Activated CD4-positive, alpha-beta memory T cell treated with anti-CD3 and anti-CD28 coated beads, Interleukin-2, amount 10 ng/mL, durations not matched to agents 7 days and 5 days (primary cell): ENCODE data around the gene HSPA1B. TPM values are rescaled to one million over a fixed set of nuclear protein-coding genes. Genes with fewer than 3 reads are reported as not detected.
"Not testable (repeated sequence)": the region's sequence is repeated elsewhere in the genome, so short reads cannot be mapped to it uniquely, and the experiment has no call there.

ENCODE experiments used
- CTCF ChIA-PET: fragments of 350-600 bp; sonication (Branson Sonifier 250); formaldehyde crosslinking; loops from one replicate; lab custom pipeline; 2021; ENCODE audit warnings: antibody characterized with exemption, inconsistent platforms; lab: Charles Lee
- POLR2A ChIA-PET: fragments of 350-600 bp; sonication (Branson Sonifier 250); formaldehyde crosslinking; loops from one replicate; lab custom pipeline; 2021; ENCODE audit warnings: antibody characterized with exemption; lab: Charles Lee
- DNase-seq: peaks from one replicate; pipeline ENCODE4 v3.0.0-alpha.2; 2020
- H3K27ac Mint-ChIP-seq: one replicate; pipeline ENCODE4 v1.8.0; 2021; ENCODE audit warnings: mild to moderate bottlenecking, mixed read lengths
- H3K27me3 Mint-ChIP-seq: one replicate; pipeline ENCODE4 v1.8.0; 2021; ENCODE audit warnings: mixed read lengths
- H3K36me3 Mint-ChIP-seq: one replicate; pipeline ENCODE4 v1.8.0; 2021; ENCODE audit warnings: low read depth, mixed read lengths
- H3K4me1 Mint-ChIP-seq: one replicate; pipeline ENCODE4 v1.8.0; 2021; ENCODE audit warnings: mixed read lengths
- H3K4me3 Mint-ChIP-seq: one replicate; pipeline ENCODE4 v1.8.0; 2021; ENCODE audit warnings: mild to moderate bottlenecking, mixed read lengths
- H3K9me3 Mint-ChIP-seq: one replicate; pipeline ENCODE4 v1.8.0; 2021; ENCODE audit warnings: mixed read lengths
- total RNA-seq, 2 experiments: library from RNA; stranded (reverse); gene quantifications; one replicate each; pipeline ENCODE4 v1.2.3, GENCODE V29; 2021

The HSPA1B gene
- total RNA-seq, 2 experiments from 2014 or later, result 60.6 to 62.6 TPM

DNA sequence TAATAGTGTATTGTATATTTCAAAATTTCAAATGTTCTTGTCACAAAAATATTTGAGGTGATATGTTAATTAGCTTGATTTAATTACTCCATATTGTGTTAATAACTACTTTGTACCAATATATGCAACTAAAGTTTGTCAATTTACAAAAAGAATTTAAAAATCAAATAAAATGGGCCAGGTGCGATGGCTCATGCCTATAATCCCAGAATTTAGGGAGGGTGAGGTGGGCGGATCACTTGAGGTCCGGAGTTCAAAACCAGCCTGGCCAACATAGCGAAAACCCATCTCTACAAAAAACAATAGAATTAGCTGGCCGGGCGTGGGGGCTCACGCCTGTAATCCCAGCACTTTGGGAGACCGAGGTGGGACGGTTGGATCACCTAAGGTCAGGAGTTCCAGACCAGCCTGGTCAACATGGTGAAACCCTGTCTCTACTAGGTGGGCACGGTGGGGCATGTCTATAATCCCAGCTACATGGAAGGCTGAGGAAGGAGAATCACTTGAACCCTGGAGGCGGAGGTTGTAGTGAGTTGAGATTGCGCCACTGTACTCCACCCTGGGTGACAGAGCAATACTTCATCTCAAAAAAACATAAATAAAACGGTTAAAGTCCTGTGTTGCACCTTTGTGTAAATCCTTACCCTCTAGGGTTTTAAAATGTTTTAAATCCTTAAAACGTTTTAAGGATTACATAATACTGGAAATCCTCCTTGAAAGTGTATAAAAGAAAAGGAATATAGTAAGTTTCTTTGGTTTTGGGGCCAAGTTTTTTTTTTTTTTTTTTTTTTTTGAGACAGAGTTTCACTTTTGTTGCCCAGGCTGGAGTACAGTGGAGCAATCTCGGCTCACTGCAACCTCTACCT, 4.0 kb downstream of the HSPA1B start:
- Mint-ChIP-seq H3K27ac (peak overlapping the region; percentile 82), H3K27me3 (no peaks in the 10 kb centered on the region), H3K4me3 (peak overlapping the region; percentile 94), H3K9me3 (no peaks in the 10 kb centered on the region), H3K36me3 (peaks cover 37% of the 10 kb centered on the region), H3K4me1 (peaks cover 36% of the 10 kb centered on the region)
- ChIA-PET CTCF (interaction anchor here (1.1 to 4.2 kb wide), 13 partner anchors 13 to 209 kb away, joined by 3 to 61 read pairs (median 11); partner anchors contain the start of genes BAG6, CLIC1, DDAH2 and MSH5), POLR2A (interaction anchor here (0.9 to 9.1 kb wide), 7 partner anchors 16 to 180 kb away, joined by 3 to 119 read pairs (median 7); partner anchors contain the start of genes CLIC1, DDAH2, HSPA1A and HSPA1L)
- no peak for DNase-seq

DNA sequence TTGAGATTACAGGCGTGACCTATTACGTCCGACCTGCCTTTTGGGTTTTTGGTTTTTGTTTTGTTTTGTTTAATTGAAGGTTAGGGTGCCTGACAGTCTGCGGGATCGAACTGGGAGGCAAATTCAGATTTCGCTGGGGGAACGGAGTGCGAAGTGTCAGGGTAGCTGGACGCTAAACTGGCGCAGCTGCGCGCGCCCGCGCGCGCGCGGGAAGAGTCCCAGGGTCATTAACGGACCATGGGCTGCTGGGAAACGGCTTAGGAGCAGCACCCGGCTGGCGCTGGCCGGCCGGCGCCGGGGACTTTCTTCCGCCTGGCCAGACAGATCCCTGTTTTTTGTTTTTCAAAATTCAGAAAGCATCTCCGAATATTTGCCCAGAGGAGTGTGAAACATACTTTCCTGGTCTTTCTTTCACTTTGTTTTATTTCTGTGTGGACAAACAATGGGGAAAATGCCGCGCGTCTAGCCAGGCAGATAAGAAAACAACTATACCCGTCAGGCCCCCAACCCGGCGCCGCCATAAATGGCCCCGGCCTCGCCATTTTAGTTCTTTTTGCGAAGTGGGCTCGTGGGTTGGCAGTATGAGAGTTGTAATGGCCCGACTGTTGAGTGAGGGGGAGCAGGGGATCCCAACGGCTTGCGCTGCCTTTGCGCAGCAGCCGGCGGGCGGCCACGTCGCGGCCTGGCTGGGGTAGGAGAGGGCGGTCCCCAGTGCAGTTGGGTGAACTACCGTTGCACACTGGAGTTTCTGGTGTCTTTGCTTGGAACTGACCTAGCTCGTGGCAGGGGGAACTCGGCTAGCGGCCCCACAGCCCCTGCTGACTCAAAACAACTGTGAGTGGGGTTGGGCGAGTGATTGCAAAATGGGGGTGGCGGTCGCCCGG, 7.1 kb downstream of the HSPA1B start:
- DNase-seq, result peak; percentile 79
- peaks cover 56% of the 10 kb centered on the region for H3K4me1 Mint-ChIP-seq
- peak overlapping the region; percentile 91 for H3K27ac Mint-ChIP-seq
- ChIA-PET POLR2A (interaction anchor here (0.9 to 9.1 kb wide), 20 partner anchors 8 to 1010 kb away, joined by 3 to 119 read pairs (median 6); partner anchors contain the start of genes BAG6, C6orf47, CLIC1 and CSNK2B), CTCF (interaction anchor here (1.8 to 2.7 kb wide), 3 partner anchors 8 to 65 kb away, joined by 7 to 14 read pairs (median 10); partner anchors contain the start of genes HSPA1B and NEU1)
- H3K36me3 Mint-ChIP-seq, result peaks cover 64% of the 10 kb centered on the region
- no peaks in the 10 kb centered on the region for H3K27me3 Mint-ChIP-seq
- peak overlapping the region; percentile 81 for H3K4me3 Mint-ChIP-seq
- no peaks in the 10 kb centered on the region for H3K9me3 Mint-ChIP-seq

DNA sequence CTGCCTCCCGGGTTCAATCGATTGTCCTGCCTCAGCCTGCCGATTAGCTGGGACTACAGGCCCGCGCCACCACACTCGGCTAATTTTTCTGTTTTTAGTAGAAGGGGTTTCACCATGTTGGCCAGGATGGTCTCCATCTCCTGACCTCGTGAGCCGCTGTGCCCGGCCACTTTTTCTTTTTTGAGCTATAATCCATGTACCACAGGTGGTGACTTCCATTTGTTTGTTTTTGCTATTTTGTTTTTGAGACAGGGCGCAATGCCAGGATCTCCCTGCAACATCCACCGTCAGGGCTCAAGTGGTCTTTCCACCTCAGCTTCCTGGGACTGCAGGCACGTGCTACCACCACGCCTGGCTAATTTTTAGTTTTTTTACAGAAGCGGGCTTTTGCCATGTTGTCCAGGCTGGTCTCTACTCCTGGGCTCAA, 8.5 kb downstream of the HSPA1B start:
- no peaks in the 10 kb centered on the region for H3K9me3 Mint-ChIP-seq
- peak overlapping the region; percentile 91 for H3K27ac Mint-ChIP-seq
- H3K36me3 Mint-ChIP-seq, result peaks cover 64% of the 10 kb centered on the region
- H3K27me3 Mint-ChIP-seq, result no peaks in the 10 kb centered on the region
- ChIA-PET POLR2A (interaction anchor here (0.8 to 9.1 kb wide), 18 partner anchors 8 to 341 kb away, joined by 3 to 119 read pairs (median 5); partner anchors contain the start of genes C6orf47, CLIC1, CSNK2B and DDAH2), CTCF (interaction anchor here (0.7 to 2.7 kb wide), 6 partner anchors 9 to 260 kb away, joined by 3 to 14 read pairs (median 6); partner anchors contain the start of genes HSPA1B and NEU1)
- no peak for DNase-seq
- H3K4me3 Mint-ChIP-seq, result peak overlapping the region; percentile 81
- peaks cover 55% of the 10 kb centered on the region for H3K4me1 Mint-ChIP-seq

DNA sequence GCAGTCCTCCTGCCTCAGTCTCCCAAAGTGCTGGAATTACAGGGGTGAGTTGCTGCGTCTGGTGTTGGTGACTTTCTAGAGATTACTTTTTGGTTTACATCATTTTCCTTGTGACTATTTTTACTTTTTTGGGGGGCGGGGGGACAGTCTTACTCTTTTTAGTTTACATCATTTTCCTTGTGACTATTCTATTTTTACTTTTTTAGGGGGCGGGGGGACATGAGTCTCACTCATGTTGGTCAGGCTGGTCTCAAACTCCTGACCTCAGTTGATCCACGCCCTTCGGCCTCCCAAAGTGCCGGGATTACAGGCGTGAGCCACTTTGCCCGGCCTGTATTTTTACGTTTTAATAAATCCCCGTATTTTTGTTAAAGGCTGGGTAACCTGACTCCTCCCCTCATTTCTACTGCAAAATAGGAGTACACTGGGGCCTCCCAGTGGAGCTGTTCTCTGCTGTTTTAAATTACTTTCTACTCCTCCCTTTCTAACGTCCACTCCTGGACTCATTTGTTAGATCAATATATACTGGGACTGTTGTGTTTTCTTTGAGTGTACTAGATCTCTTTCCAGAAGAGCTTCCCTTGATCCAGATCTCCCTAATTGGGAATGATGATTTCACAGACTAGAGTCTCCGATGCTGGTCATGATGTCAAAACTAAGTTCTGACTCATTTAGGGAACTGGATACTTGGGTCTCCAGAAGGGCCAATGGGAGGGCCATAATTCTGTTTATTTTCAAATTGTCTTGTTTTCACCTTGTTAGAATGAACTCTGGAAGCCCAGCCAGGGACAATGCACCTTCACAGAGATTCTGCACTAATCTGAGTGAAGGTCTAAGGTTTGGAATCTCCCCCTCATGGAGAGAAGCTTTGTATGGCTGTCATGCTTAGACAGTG, 9.2 kb downstream of the HSPA1B start:
- peaks cover 49% of the 10 kb centered on the region for H3K4me1 Mint-ChIP-seq
- no peaks in the 10 kb centered on the region for H3K27me3 Mint-ChIP-seq
- peak overlapping the region; percentile 81 for H3K4me3 Mint-ChIP-seq
- peak overlapping the region; percentile 91 for H3K27ac Mint-ChIP-seq
- no peak for DNase-seq
- no peaks in the 10 kb centered on the region for H3K9me3 Mint-ChIP-seq
- peaks cover 65% of the 10 kb centered on the region for H3K36me3 Mint-ChIP-seq
- POLR2A ChIA-PET, result interaction anchor here (1.0 to 9.1 kb wide), 13 partner anchors 10 to 342 kb away, joined by 3 to 119 read pairs (median 6); partner anchors contain the start of genes C6orf47, CLIC1, CSNK2B and DXO
- CTCF ChIA-PET, result interaction anchor here (1.1 to 2.7 kb wide), 4 partner anchors 10 to 67 kb away, joined by 3 to 10 read pairs (median 5); partner anchors contain the start of gene HSPA1B

DNA sequence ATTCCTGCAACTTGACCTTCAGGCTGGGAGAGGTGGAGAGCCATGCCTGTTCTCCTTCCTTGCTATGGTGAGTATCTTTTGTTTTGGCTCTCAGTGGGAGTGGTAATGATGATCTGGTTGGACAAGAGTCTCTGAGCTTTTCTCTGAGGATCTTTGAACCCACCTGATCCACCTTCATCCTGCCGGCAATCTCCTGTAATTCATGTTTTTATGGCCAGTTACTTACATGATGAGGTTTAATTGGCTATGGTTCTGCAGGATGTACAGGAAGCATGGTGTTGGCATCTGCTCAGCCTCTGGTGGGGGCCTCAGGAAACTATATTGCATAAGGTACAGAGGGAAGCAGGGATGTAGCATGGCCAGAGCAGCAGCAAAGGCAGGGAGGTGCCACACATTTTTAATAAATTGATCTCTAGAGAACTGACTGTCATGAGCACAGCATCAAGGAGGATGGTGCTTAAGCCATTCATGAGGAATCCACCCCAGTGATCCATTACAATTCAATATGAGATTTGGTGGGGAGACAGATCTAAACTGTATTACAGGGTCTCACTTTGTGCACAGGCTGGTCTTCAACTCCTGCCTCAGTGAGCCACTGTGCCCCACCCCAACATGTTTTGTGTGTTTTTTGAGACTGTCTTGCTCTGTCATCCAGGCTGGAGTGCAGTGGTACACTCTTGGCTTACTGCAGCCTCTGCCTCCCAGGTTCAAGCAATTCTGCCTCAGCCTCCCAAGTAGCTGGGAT, 10.0 kb downstream of the HSPA1B start:
- no peaks in the 10 kb centered on the region for H3K27me3 Mint-ChIP-seq
- CTCF ChIA-PET, result no interaction called here
- peaks cover 68% of the 10 kb centered on the region for H3K36me3 Mint-ChIP-seq
- H3K4me3 Mint-ChIP-seq, result peak overlapping the region; percentile 81
- H3K9me3 Mint-ChIP-seq, result no peaks in the 10 kb centered on the region
- peak overlapping the region; percentile 91 for H3K27ac Mint-ChIP-seq
- POLR2A ChIA-PET, result interaction anchor here (1.0 to 9.1 kb wide), 10 partner anchors 10 to 177 kb away, joined by 3 to 119 read pairs (median 10); partner anchors contain the start of genes C6orf47, CLIC1, CSNK2B and GPANK1
- peaks cover 47% of the 10 kb centered on the region for H3K4me1 Mint-ChIP-seq
- no peak for DNase-seq

DNA sequence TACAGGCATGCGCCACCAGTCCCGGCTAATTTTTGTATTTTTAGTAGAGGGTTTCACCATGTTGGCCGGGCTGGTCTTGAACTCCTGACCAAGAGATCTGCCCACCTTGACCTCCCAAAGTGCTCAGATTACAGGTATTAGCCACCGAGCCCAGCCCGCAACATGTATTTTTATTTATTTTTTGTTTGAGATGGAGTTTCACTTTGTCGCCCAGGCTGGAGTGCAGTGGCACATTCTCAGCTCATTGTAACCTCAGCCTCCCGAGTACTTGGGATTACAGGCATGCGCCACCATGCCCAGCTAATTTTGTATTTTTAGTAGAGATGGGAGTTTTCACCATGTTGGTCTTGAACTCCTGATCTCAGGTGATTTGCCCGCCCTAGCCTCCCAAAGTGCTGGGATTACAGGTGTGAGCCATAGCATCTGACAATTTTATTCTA, 10.6 kb downstream of the HSPA1B start:
- POLR2A ChIA-PET, result interaction anchor here (0.7 to 9.1 kb wide), 4 partner anchors 25 to 154 kb away, joined by 3 to 119 read pairs (median 7); partner anchors contain the start of genes CLIC1, MSH5 and NEU1
- H3K27me3 Mint-ChIP-seq, DNase-seq, H3K27ac Mint-ChIP-seq, H3K9me3 Mint-ChIP-seq: not testable (repeated sequence)
- peaks cover 43% of the 10 kb centered on the region for H3K4me1 Mint-ChIP-seq
- peaks cover 68% of the 10 kb centered on the region for H3K36me3 Mint-ChIP-seq
- H3K4me3 Mint-ChIP-seq, result peak overlapping the region; percentile 81
- CTCF ChIA-PET, result interaction anchor here (0.6 to 1.4 kb wide), 4 partner anchors 11 to 340 kb away, joined by 3 to 5 read pairs (median 3); partner anchors contain the start of gene HSPA1B

DNA sequence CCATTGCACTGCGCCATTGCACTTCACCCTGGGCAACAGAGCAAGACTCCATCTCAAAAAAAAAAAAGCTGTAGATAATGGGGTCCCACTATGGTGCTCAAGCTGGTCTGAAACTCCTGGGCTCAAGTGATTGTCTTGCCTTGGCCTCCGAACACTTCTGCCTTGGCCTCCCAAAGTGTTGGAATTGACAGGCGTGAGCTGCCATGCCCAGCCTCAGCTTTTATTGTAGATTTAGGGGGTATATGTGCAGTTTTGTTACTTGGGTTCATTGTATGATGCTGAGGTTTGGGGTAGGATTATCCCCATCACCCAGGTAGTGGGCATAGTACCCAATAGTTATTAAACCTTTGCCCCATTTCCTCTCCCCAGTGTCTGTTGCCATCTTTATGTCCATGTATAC, 11.4 kb downstream of the HSPA1B start:
- Mint-ChIP-seq H3K27me3 (no peaks in the 10 kb centered on the region), H3K4me3 (peak overlapping the region; percentile 46), H3K27ac (peak overlapping the region; percentile 45), H3K36me3 (peaks cover 68% of the 10 kb centered on the region), H3K9me3 (no peaks in the 10 kb centered on the region), H3K4me1 (peaks cover 42% of the 10 kb centered on the region)
- DNase-seq, result no peak
- ChIA-PET POLR2A (interaction anchor here (0.6 to 3.0 kb wide), 8 partner anchors 9 to 971 kb away, joined by 3 to 11 read pairs (median 3); partner anchors contain the start of genes HSPA1B, LSM2 and NEU1), CTCF (interaction anchor here (1.2 to 1.4 kb wide), 4 partner anchors 11 to 185 kb away, joined by 3 to 5 read pairs (median 4); partner anchors contain the start of gene HSPA1B)

DNA sequence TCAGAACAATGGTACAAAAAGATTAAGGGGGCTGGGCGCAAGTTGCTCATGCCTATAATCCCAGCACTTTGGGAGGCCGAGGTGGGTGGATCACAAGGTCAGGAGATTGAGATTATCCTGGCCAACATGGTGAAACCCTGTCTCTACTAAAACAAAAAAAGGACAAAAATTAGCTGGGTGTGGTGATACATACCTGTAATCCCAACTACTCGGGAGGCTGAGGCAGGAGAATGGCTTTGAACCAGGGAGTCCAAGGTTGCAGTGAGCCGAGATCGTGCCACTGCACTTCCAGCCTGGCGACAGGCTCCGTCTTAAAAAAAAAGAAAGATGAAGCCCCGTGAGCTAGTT, 12.2 kb downstream of the HSPA1B start:
- not testable (repeated sequence) for H3K27me3 Mint-ChIP-seq, DNase-seq, H3K27ac Mint-ChIP-seq, H3K4me3 Mint-ChIP-seq, H3K9me3 Mint-ChIP-seq
- ChIA-PET CTCF (interaction anchor here (1.3 kb wide), 1 partner anchor 110 kb away, joined by 4 read pairs; no protein-coding TSS in a partner anchor), POLR2A (interaction anchor here (1.1 to 3.0 kb wide), 4 partner anchors 12 to 33 kb away, joined by 3 to 11 read pairs (median 4); partner anchors contain the start of genes HSPA1B, LSM2 and NEU1)
- Mint-ChIP-seq H3K36me3 (peaks cover 64% of the 10 kb centered on the region), H3K4me1 (peaks cover 38% of the 10 kb centered on the region)

DNA sequence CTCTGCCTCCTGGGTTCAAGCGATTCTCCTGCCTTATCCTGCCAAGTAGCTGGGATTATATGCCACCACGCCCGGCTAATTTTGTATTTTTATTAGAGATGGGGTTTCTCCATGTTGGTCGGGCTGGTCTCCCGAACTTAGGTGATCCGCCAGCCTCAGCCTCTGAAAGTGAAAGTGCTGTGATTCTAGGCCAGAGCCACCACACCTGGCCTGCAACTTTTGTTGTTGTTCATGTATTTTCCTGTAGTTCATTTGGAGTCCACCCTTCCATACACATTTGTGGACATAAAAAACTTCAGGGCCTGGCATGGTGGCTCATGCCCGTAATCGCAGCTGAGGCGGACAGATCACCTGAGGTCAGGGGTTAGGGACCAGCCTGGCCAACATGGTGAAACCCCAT, 14.5 kb downstream of the HSPA1B start:
- ChIA-PET POLR2A (no interaction called here), CTCF (no interaction called here)
- Mint-ChIP-seq H3K9me3 (no peaks in the 10 kb centered on the region), H3K4me1 (peaks cover 27% of the 10 kb centered on the region), H3K27me3 (no peaks in the 10 kb centered on the region), H3K4me3 (no peak overlapping the region), H3K36me3 (peaks cover 49% of the 10 kb centered on the region), H3K27ac (no peak overlapping the region)
- no peak for DNase-seq

DNA sequence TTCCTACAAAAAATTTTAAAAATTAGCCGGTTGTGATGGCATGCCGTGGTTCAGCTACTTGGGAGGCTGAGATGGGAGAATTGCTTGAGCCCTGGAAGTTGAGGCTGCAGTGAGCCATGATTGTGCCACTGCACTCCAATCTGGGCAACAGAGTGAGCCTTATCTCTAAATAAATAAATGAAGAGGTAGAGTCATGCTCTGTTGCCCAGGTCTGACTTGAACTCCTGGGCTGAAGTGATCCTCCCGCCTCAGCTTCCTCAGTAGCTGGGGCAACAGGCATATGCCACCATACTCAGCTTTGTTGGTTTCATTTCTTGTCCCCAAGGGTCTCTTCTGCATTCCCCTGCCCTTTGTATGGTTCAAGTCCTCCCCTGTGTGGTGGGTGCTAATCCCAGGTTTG, 17.0 kb downstream of the HSPA1B start:
- Mint-ChIP-seq H3K4me3 (no peak overlapping the region), H3K27ac (no peak overlapping the region), H3K36me3 (peaks cover 27% of the 10 kb centered on the region), H3K27me3 (no peaks in the 10 kb centered on the region), H3K9me3 (no peaks in the 10 kb centered on the region), H3K4me1 (peaks cover 6% of the 10 kb centered on the region)
- POLR2A ChIA-PET, result interaction anchor here (0.7 kb wide), 1 partner anchor 9 kb away, joined by 3 read pairs; no protein-coding TSS in a partner anchor
- DNase-seq, result no peak
- CTCF ChIA-PET, result no interaction called here
